Parathyroid adenoma (tissue), 2 donors: ENCODE results near the gene RUBCN.

ENCODE experiments used
- H2AFZ ChIP-seq: fragments of 300-600 bp; sonication (generic); one replicate; pipeline ENCODE4 v1.7.0; 2017; ENCODE audit warnings: antibody characterized with exemption, mild to moderate bottlenecking
- H3K27ac ChIP-seq: fragments of 300-600 bp; sonication (generic); one replicate; pipeline ENCODE4 v1.7.0; 2017
- H3K27me3 ChIP-seq: fragments of 300-600 bp; sonication (generic); one replicate; pipeline ENCODE4 v1.7.0; 2017; ENCODE audit warnings: low read length; ENCODE audit not compliant: control insufficient read depth, insufficient read depth
- H3K36me3 ChIP-seq: fragments of 300-600 bp; sonication (generic); one replicate; pipeline ENCODE4 v1.7.0; 2017; ENCODE audit warnings: low read length; ENCODE audit not compliant: control insufficient read depth, insufficient read depth
- H3K4me1 ChIP-seq: fragments of 300-600 bp; sonication (generic); one replicate; pipeline ENCODE4 v1.7.0; 2017; ENCODE audit warnings: control low read depth
- H3K4me2 ChIP-seq: fragments of 300-600 bp; sonication (generic); one replicate; pipeline ENCODE4 v1.7.0; 2017; ENCODE audit warnings: low read length
- H3K4me3 ChIP-seq: fragments of 300-600 bp; sonication (generic); one replicate; pipeline ENCODE4 v1.7.0; 2017; ENCODE audit warnings: low read depth, low read length
- H3K79me2 ChIP-seq: fragments of 300-600 bp; sonication (generic); one replicate; pipeline ENCODE4 v1.7.0; 2017; ENCODE audit warnings: control low read depth
- H3K9ac ChIP-seq: fragments of 300-600 bp; sonication (generic); one replicate; pipeline ENCODE4 v1.7.0; 2017; ENCODE audit warnings: mild to moderate bottlenecking
- H3K9me3 ChIP-seq: fragments of 300-600 bp; sonication (generic); one replicate; pipeline ENCODE4 v1.7.0; 2017; ENCODE audit warnings: low read length; ENCODE audit not compliant: control insufficient read depth
- CTCF ChIP-seq: fragments of 300-600 bp; sonication (generic); IDR thresholded peaks from one replicate; pipeline ENCODE4 v1.7.0; 2017; ENCODE audit warnings: antibody characterized with exemption, mild to moderate bottlenecking
- donor health status: primary hyperparathyroidism.

The RUBCN gene

GRCh38 chr3:197680955-197681521 is 55.7 kb downstream of the RUBCN start:
- no peak overlapping the region for H3K9ac ChIP-seq
- TF ChIP-seq CTCF = no peak
- no peaks in the 10 kb centered on the region for H3K79me2 ChIP-seq
- no peak overlapping the region for H3K27ac ChIP-seq
- H3K36me3 ChIP-seq = no peaks in the 10 kb centered on the region
- no peak overlapping the region for H3K4me3 ChIP-seq
- no peaks in the 10 kb centered on the region for H3K4me1 ChIP-seq
- no peak overlapping the region for H2AFZ ChIP-seq
- no peaks in the 10 kb centered on the region for H3K9me3 ChIP-seq
- no peaks in the 10 kb centered on the region for H3K27me3 ChIP-seq
- H3K4me2 ChIP-seq = no peak overlapping the region

GRCh38 chr3:197675951-197676350 is 60.8 kb downstream of the RUBCN start:
- no peaks in the 10 kb centered on the region for H3K4me1 ChIP-seq
- no peaks in the 10 kb centered on the region for H3K9me3 ChIP-seq
- no peak overlapping the region for H3K27ac ChIP-seq
- no peak overlapping the region for H3K4me2 ChIP-seq
- TF ChIP-seq CTCF = no peak
- no peak overlapping the region for H3K9ac ChIP-seq
- H3K79me2 ChIP-seq = no peaks in the 10 kb centered on the region
- no peak overlapping the region for H3K4me3 ChIP-seq
- H3K27me3 ChIP-seq = no peaks in the 10 kb centered on the region
- H3K36me3 ChIP-seq = no peaks in the 10 kb centered on the region
- H2AFZ ChIP-seq = no peak overlapping the region

GRCh38 chr3:197675563-197675860 is 61.2 kb downstream of the RUBCN start:
- Histone ChIP-seq H3K4me1 (no peaks in the 10 kb centered on the region), H3K9me3 (no peaks in the 10 kb centered on the region), H3K27ac (no peak overlapping the region), H2AFZ (no peak overlapping the region), H3K4me2 (no peak overlapping the region), H3K36me3 (no peaks in the 10 kb centered on the region), H3K9ac (no peak overlapping the region), H3K27me3 (no peaks in the 10 kb centered on the region), H3K4me3 (no peak overlapping the region), H3K79me2 (no peaks in the 10 kb centered on the region)
- TF ChIP-seq CTCF = no peak

- Histone ChIP-seq H3K4me3 (no peak overlapping the region), H3K36me3 (no peaks in the 10 kb centered on the region)
Measured at GRCh38 chr3:197674741-197675562, 61.8 kb downstream of the RUBCN start.

More at GRCh38 chr3:197674741-197675562, 61.8 kb downstream of the RUBCN start:
- TF ChIP-seq CTCF = no peak
- Histone ChIP-seq H3K79me2 (no peaks in the 10 kb centered on the region), H3K4me1 (no peaks in the 10 kb centered on the region), H3K9me3 (no peaks in the 10 kb centered on the region), H2AFZ (no peak overlapping the region), H3K9ac (no peak overlapping the region), H3K27me3 (no peaks in the 10 kb centered on the region), H3K4me2 (no peak overlapping the region), H3K27ac (no peak overlapping the region)
